Ascending aorta (tissue), 2 donors: ENCODE data around the gene WNT10A. TPM values are rescaled to one million over a fixed set of nuclear protein-coding genes. Genes with fewer than 3 reads are reported as not detected.

Experiments
- DNase-seq, 2 donors: peaks; one replicate each; pipeline ENCODE4 v3.0.0-alpha.2; 2019; ENCODE audit warnings: low spot score in 2 of 2
- H3K27ac ChIP-seq, 2 donors: fragments of 200-600 bp; sonication (generic); one replicate each; pipeline ENCODE4 v1.5.1; 2016 to 2017; ENCODE audit warnings: mild to moderate bottlenecking in 1 of 2
- H3K27me3 ChIP-seq: fragments of 200-600 bp; sonication (generic); one replicate; pipeline ENCODE4 v1.5.1; 2017
- H3K36me3 ChIP-seq, 2 donors: fragments of 200-600 bp; sonication (generic); one replicate each; pipeline ENCODE4 v1.5.1; 2016
- H3K4me1 ChIP-seq, 2 donors: fragments of 200-600 bp; sonication (generic); one replicate each; pipeline ENCODE4 v1.5.1; 2016 to 2017; ENCODE audit warnings: mild to moderate bottlenecking in 1 of 2
- H3K4me3 ChIP-seq, 2 donors: fragments of 200-600 bp; sonication (generic); one replicate each; pipeline ENCODE4 v1.5.1; 2016 to 2017; ENCODE audit warnings: mild to moderate bottlenecking in 1 of 2
- H3K9me3 ChIP-seq, 2 donors: fragments of 200-600 bp; sonication (generic); one replicate each; pipeline ENCODE4 v1.5.1; 2016
- CTCF ChIP-seq, 3 experiments: fragments of 200-600 bp in 2 of 3; fragments of 450-650 bp in 1 of 3; sonication (generic) in 2 of 3; IDR thresholded peaks; one replicate each; pipeline ENCODE4 v1.5.1; 2016 to 2019; ENCODE audit warnings: antibody characterized with exemption in 3 of 3, mild to moderate bottlenecking in 1 of 3, moderate library complexity in 1 of 3
- intact Hi-C: fragments of 100-400 bp; cut with DNase I; formaldehyde crosslinking; loops from one replicate; pipeline ENCODE4 v1.15.1; 2023
- total RNA-seq: library from RNA; depleted of rRNA; stranded (reverse); fragments of >200 nt; gene quantifications from one replicate; pipeline ENCODE4 v1.1.0, GENCODE V29; 2016

WNT10A gene
- total RNA-seq, 1 donor from 2014 or later: not detected

- Histone ChIP-seq H3K9me3 (no peaks in the 10 kb centered on the region), H3K36me3 (no peaks in the 10 kb centered on the region), H3K27me3 (no peaks in the 10 kb centered on the region), H3K4me3 (no peak overlapping the region), H3K4me1 (peaks cover 0 to 1% of the 10 kb centered on the region in 2 donors), H3K27ac (no peak overlapping the region)
- TF ChIP-seq CTCF (IDR thresholded peaks at IDR 0.05): no peak
- DNase-seq: no peak
- intact Hi-C loops: no loop called here
Observed at GRCh38 chr2:218904176-218904575, 23.5 kb downstream of the WNT10A start.

GRCh38 chr2:218908721-218909619, 28.3 kb downstream of the WNT10A start:
- Histone ChIP-seq H3K4me3 (peak overlapping the region; percentile 50 to 70), H3K36me3 (no peaks in the 10 kb centered on the region), H3K27me3 (no peaks in the 10 kb centered on the region), H3K4me1 (peaks cover 0 to 6% of the 10 kb centered on the region in 2 donors), H3K27ac (no peak overlapping the region), H3K9me3 (no peaks in the 10 kb centered on the region)
- DNase-seq: peak; percentile 68 to 94
- TF ChIP-seq CTCF (IDR thresholded peaks at IDR 0.05): no peak
- intact Hi-C loops: no loop called here

GRCh38 chr2:218910741-218911140, 30.1 kb downstream of the WNT10A start:
- intact Hi-C loops: no loop called here

GRCh38 chr2:218920504-218920903, 39.9 kb downstream of the WNT10A start:
- Histone ChIP-seq H3K9me3 (no peaks in the 10 kb centered on the region), H3K27ac (no peak overlapping the region), H3K4me1 (no peaks in the 10 kb centered on the region), H3K4me3 (no peak overlapping the region), H3K36me3 (no peaks in the 10 kb centered on the region), H3K27me3 (no peaks in the 10 kb centered on the region)
- DNase-seq: no peak
- TF ChIP-seq CTCF (IDR thresholded peaks at IDR 0.05): no peak
- intact Hi-C loops: no loop called here

More at GRCh38 chr2:218910741-218911140, 30.1 kb downstream of the WNT10A start:
- Histone ChIP-seq H3K4me1 (peaks cover 0 to 6% of the 10 kb centered on the region in 2 donors), H3K9me3 (no peaks in the 10 kb centered on the region), H3K36me3 (no peaks in the 10 kb centered on the region), H3K27me3 (no peaks in the 10 kb centered on the region), H3K27ac (no peak overlapping the region), H3K4me3 (no peak overlapping the region)
- no peak for TF ChIP-seq CTCF (IDR thresholded peaks at IDR 0.05)
- DNase-seq: no peak

GRCh38 chr2:218924757-218925156, 44.1 kb downstream of the WNT10A start:
- no peaks in the 10 kb centered on the region for H3K4me1 ChIP-seq
- no peak overlapping the region for H3K27ac ChIP-seq
- no peaks in the 10 kb centered on the region for H3K36me3 ChIP-seq
- no peak for TF ChIP-seq CTCF (IDR thresholded peaks at IDR 0.05)
- intact Hi-C loops: no loop called here
- no peaks in the 10 kb centered on the region for H3K27me3 ChIP-seq
- no peaks in the 10 kb centered on the region for H3K9me3 ChIP-seq
- H3K4me3 ChIP-seq: no peak overlapping the region
- no peak for DNase-seq
